Natural killer cell treated with Interleukin-12 subunit alpha and Interleukin-12 subunit beta and Interleukin-15 and Interleukin-18, amount 100 ng/mL, for 72 hours (primary cell): ENCODE data around the gene GSK3B. TPM values are rescaled to one million over a fixed set of nuclear protein-coding genes. Genes with fewer than 3 reads are reported as not detected.
"Not testable (repeated sequence)": the region's sequence is repeated elsewhere in the genome, so short reads cannot be mapped to it uniquely, and the experiment has no call there.

Experiments used
- ATAC-seq, 2 donors: fragments of 150-1000 bp; cut with Tn5 transposase in 1 of 2; sonication (Bioruptor Pico), chemical (Tn5 transposase) in 1 of 2; 2 replicates each; pipeline ENCODE4 v1.10.0; 2021
- DNase-seq: peaks from one replicate; pipeline ENCODE4 v3.0.0; 2022; ENCODE audit warnings: low spot score
- H3K27ac Mint-ChIP-seq, 2 donors: 1 replicate in 1 of 2; 2 replicates in 1 of 2; pipeline ENCODE4 v1.8.0; 2022; ENCODE audit warnings: mixed read lengths in 2 of 2, mild to moderate bottlenecking in 1 of 2, moderate library complexity in 1 of 2
- H3K27me3 Mint-ChIP-seq, 2 donors: 1 replicate in 1 of 2; 2 replicates in 1 of 2; pipeline ENCODE4 v1.8.0; 2022; ENCODE audit warnings: mixed read lengths in 2 of 2
- H3K36me3 Mint-ChIP-seq: one replicate; pipeline ENCODE4 v1.8.0; 2022; ENCODE audit warnings: mixed read lengths
- H3K4me1 Mint-ChIP-seq, 2 donors: 1 replicate in 1 of 2; 2 replicates in 1 of 2; pipeline ENCODE4 v1.8.0; 2022; ENCODE audit warnings: low read depth in 2 of 2, mixed read lengths in 2 of 2, mild to moderate bottlenecking in 1 of 2
- H3K4me3 Mint-ChIP-seq: one replicate; pipeline ENCODE4 v1.8.0; 2022; ENCODE audit warnings: mixed read lengths
- H3K9me3 Mint-ChIP-seq: 2 replicates; pipeline ENCODE4 v1.8.0; 2022; ENCODE audit warnings: mixed read lengths
- total RNA-seq, 2 donors: library from RNA; stranded (reverse); gene quantifications; one replicate each; pipeline ENCODE4 v1.2.3, GENCODE V29; 2022

Gene GSK3B
- total RNA-seq, 2 donors from 2014 or later: 43.9 to 44.3 TPM

- H3K9me3 Mint-ChIP-seq: no peaks in the 10 kb centered on the region
- DNase-seq: no peak
- no peak for ATAC-seq
- H3K4me1 Mint-ChIP-seq: peaks cover 23 to 32% of the 10 kb centered on the region in 2 donors
- H3K27me3 Mint-ChIP-seq: no peaks in the 10 kb centered on the region
- no peak overlapping the region for H3K27ac Mint-ChIP-seq
- no peak overlapping the region for H3K4me3 Mint-ChIP-seq
- peaks cover 5% of the 10 kb centered on the region for H3K36me3 Mint-ChIP-seq
These were observed 103.4 kb downstream of the GSK3B start for GRCh38 chr3:119990888-119991287.

GRCh38 chr3:119989981-119990655 lies 104.1 kb downstream of the GSK3B start:
- H3K27ac Mint-ChIP-seq: peak overlapping the region in 1 of 2 donors; percentile 23
- H3K9me3 Mint-ChIP-seq: peaks cover 3% of the 10 kb centered on the region
- no peak overlapping the region for H3K4me3 Mint-ChIP-seq
- peaks cover 13% of the 10 kb centered on the region for H3K36me3 Mint-ChIP-seq
- ATAC-seq (no peak), DNase-seq (no peak)
- H3K27me3 Mint-ChIP-seq: no peaks in the 10 kb centered on the region
- H3K4me1 Mint-ChIP-seq: peaks cover 23 to 34% of the 10 kb centered on the region in 2 donors

- H3K27ac Mint-ChIP-seq, DNase-seq, ATAC-seq, H3K27me3 Mint-ChIP-seq, H3K4me3 Mint-ChIP-seq: not testable (repeated sequence)
- Mint-ChIP-seq H3K4me1 (peaks cover 41 to 52% of the 10 kb centered on the region in 2 donors), H3K9me3 (peaks cover 19% of the 10 kb centered on the region), H3K36me3 (peaks cover 35% of the 10 kb centered on the region)
These were observed 107.4 kb downstream of the GSK3B start for GRCh38 chr3:119986812-119987211.

- Mint-ChIP-seq H3K4me1 (peaks cover 47 to 63% of the 10 kb centered on the region in 2 donors), H3K27ac (no peak overlapping the region), H3K36me3 (peaks cover 34% of the 10 kb centered on the region)
These were observed 112.9 kb downstream of the GSK3B start for GRCh38 chr3:119981386-119981785.

GRCh38 chr3:119978554-119979208 lies 115.6 kb downstream of the GSK3B start:
- Mint-ChIP-seq H3K4me3 (no peak overlapping the region), H3K27me3 (no peaks in the 10 kb centered on the region), H3K9me3 (peaks cover 5% of the 10 kb centered on the region), H3K27ac (no peak overlapping the region), H3K36me3 (peaks cover 7% of the 10 kb centered on the region), H3K4me1 (peaks cover 48 to 56% of the 10 kb centered on the region in 2 donors)
- DNase-seq (no peak), ATAC-seq (no peak)

More at GRCh38 chr3:119981386-119981785, 112.9 kb downstream of the GSK3B start:
- ATAC-seq: no peak
- Mint-ChIP-seq H3K4me3 (no peak overlapping the region), H3K27me3 (no peaks in the 10 kb centered on the region), H3K9me3 (peaks cover 19% of the 10 kb centered on the region)
- no peak for DNase-seq

- Mint-ChIP-seq H3K4me1 (peaks cover 43 to 49% of the 10 kb centered on the region in 2 donors), H3K36me3 (no peaks in the 10 kb centered on the region), H3K27me3 (no peaks in the 10 kb centered on the region), H3K9me3 (no peaks in the 10 kb centered on the region), H3K27ac (no peak overlapping the region), H3K4me3 (no peak overlapping the region)
- no peak for DNase-seq
- no peak for ATAC-seq
These were observed 116.9 kb downstream of the GSK3B start for GRCh38 chr3:119977353-119977752.

- Mint-ChIP-seq H3K27ac (no peak overlapping the region), H3K4me1 (peaks cover 37 to 47% of the 10 kb centered on the region in 2 donors), H3K9me3 (no peaks in the 10 kb centered on the region), H3K27me3 (no peaks in the 10 kb centered on the region), H3K36me3 (no peaks in the 10 kb centered on the region), H3K4me3 (no peak overlapping the region)
- DNase-seq (no peak), ATAC-seq (no peak)
These were observed 118.0 kb downstream of the GSK3B start for GRCh38 chr3:119976214-119976613.

GRCh38 chr3:119974656-119975055 lies 119.6 kb downstream of the GSK3B start:
- H3K4me3 Mint-ChIP-seq: no peak overlapping the region
- no peak for ATAC-seq

GRCh38 chr3:119973018-119973646 lies 121.1 kb downstream of the GSK3B start:
- Mint-ChIP-seq H3K27me3 (no peaks in the 10 kb centered on the region), H3K27ac (no peak overlapping the region), H3K36me3 (no peaks in the 10 kb centered on the region), H3K4me3 (no peak overlapping the region), H3K9me3 (no peaks in the 10 kb centered on the region), H3K4me1 (peaks cover 27 to 38% of the 10 kb centered on the region in 2 donors)
- ATAC-seq: no peak
- DNase-seq: no peak

More at GRCh38 chr3:119974656-119975055, 119.6 kb downstream of the GSK3B start:
- DNase-seq: no peak
- Mint-ChIP-seq H3K27me3 (no peaks in the 10 kb centered on the region), H3K27ac (no peak overlapping the region), H3K4me1 (peaks cover 36 to 48% of the 10 kb centered on the region in 2 donors), H3K36me3 (no peaks in the 10 kb centered on the region), H3K9me3 (no peaks in the 10 kb centered on the region)

GRCh38 chr3:119969759-119970158 lies 124.5 kb downstream of the GSK3B start:
- no peak for ATAC-seq
- no peaks in the 10 kb centered on the region for H3K36me3 Mint-ChIP-seq
- no peak overlapping the region for H3K4me3 Mint-ChIP-seq
- no peak overlapping the region for H3K27ac Mint-ChIP-seq
- no peak for DNase-seq
- no peaks in the 10 kb centered on the region for H3K27me3 Mint-ChIP-seq
- H3K4me1 Mint-ChIP-seq: peaks cover 16% of the 10 kb centered on the region in 2 donors
- no peaks in the 10 kb centered on the region for H3K9me3 Mint-ChIP-seq

GRCh38 chr3:119967353-119968006 lies 126.8 kb downstream of the GSK3B start:
- Mint-ChIP-seq H3K36me3 (no peaks in the 10 kb centered on the region), H3K27me3 (no peaks in the 10 kb centered on the region), H3K27ac (no peak overlapping the region), H3K4me1 (peaks cover 17 to 26% of the 10 kb centered on the region in 2 donors), H3K9me3 (no peaks in the 10 kb centered on the region), H3K4me3 (no peak overlapping the region)
- DNase-seq (no peak), ATAC-seq (no peak)

- ATAC-seq: no peak
- Mint-ChIP-seq H3K4me3 (no peak overlapping the region), H3K27ac (no peak overlapping the region), H3K27me3 (no peaks in the 10 kb centered on the region), H3K4me1 (peaks cover 25 to 32% of the 10 kb centered on the region in 2 donors), H3K9me3 (no peaks in the 10 kb centered on the region), H3K36me3 (no peaks in the 10 kb centered on the region)
- DNase-seq: no peak
These were observed 128.6 kb downstream of the GSK3B start for GRCh38 chr3:119965692-119966091.

GRCh38 chr3:119964294-119964693 lies 130.0 kb downstream of the GSK3B start:
- Mint-ChIP-seq H3K4me3 (no peak overlapping the region), H3K27me3 (no peaks in the 10 kb centered on the region), H3K27ac (no peak overlapping the region), H3K36me3 (no peaks in the 10 kb centered on the region), H3K4me1 (peaks cover 26 to 28% of the 10 kb centered on the region in 2 donors), H3K9me3 (no peaks in the 10 kb centered on the region)
- no peak for DNase-seq
- no peak for ATAC-seq
